Coronary artery (tissue), 2 donors: ENCODE measurements around the gene S100A2.
"Not testable (repeated sequence)": the region's sequence is repeated elsewhere in the genome, so short reads cannot be mapped to it uniquely, and the experiment has no call there.

Experiments used
- DNase-seq: peaks from one replicate; pipeline ENCODE4 v3.0.0-alpha.2; 2017; ENCODE audit warnings: low spot score
- H3K27ac ChIP-seq, 2 donors: fragments of 200-600 bp; sonication (generic); one replicate each; pipeline ENCODE4 v1.5.1; 2016 to 2019
- H3K4me3 ChIP-seq: fragments of 200-600 bp; sonication (generic); 2 replicates; pipeline ENCODE4 v1.5.1; 2016; ENCODE audit warnings: mild to moderate bottlenecking, moderate library complexity
- CTCF ChIP-seq: fragments of 200-600 bp; sonication (generic); IDR thresholded peaks from one replicate; pipeline ENCODE4 v1.5.1; 2019; ENCODE audit warnings: antibody characterized with exemption

Gene S100A2

DNA sequence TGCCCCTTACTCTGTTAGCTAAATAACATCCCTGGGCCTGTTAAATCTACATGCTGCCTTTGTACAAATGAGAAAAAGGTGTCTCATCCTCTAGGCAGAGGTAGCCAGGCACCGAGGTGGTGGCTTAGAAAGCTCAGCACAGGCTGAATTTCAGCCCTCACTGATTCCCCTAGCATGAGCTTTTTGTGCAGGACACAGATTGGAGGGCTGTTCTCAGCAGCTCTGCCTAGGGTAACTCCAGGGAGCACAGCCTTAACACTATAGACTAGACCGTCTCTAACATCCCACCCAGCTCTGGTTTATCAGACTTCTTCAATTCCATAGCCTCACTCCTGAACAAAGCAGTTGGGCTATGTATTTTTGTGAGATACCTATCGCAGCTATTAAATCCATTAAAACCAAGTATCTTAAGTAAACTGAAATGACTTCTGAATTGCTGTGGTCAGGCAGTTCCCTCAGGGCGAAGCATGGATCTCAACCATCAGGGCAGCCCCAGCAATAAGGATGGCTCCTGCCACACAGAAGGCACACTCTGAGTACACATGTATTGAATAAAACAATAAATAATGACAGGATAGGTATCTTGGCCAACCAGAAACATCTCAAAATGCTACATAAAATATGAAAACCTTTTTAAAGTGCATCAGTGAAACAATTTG is 44.7 kb downstream of the S100A2 start:
- TF ChIP-seq CTCF = no peak
- no peak overlapping the region for H3K4me3 ChIP-seq
- no peak for DNase-seq
- H3K27ac ChIP-seq = no peak overlapping the region

- not testable (repeated sequence) for DNase-seq, H3K4me3 ChIP-seq, H3K27ac ChIP-seq
Measured at GRCh38 chr1:153520137-153520691, 45.4 kb downstream of the S100A2 start.

DNA sequence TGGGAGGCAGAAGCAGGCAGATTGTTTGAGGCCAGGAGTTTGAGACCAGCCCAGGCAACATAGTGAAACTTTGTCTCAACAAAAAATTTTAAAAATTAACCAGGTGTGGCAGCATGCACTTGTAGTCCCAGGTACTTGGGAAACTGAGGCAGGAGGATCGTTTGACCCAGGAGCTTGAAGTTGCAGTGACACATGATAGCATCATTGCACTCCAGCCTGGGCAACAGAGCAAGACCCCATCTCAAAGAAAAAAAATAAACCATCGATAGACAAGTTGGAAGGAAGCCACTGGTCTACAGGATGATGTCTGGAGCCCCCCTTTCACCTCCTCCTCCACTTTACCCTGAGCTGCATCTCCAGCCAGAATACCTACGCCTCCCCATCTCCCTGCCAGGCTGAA is 46.4 kb downstream of the S100A2 start:
- Histone ChIP-seq H3K4me3 (no peak overlapping the region), H3K27ac (no peak overlapping the region)
- no peak for DNase-seq
- TF ChIP-seq CTCF = no peak

DNA sequence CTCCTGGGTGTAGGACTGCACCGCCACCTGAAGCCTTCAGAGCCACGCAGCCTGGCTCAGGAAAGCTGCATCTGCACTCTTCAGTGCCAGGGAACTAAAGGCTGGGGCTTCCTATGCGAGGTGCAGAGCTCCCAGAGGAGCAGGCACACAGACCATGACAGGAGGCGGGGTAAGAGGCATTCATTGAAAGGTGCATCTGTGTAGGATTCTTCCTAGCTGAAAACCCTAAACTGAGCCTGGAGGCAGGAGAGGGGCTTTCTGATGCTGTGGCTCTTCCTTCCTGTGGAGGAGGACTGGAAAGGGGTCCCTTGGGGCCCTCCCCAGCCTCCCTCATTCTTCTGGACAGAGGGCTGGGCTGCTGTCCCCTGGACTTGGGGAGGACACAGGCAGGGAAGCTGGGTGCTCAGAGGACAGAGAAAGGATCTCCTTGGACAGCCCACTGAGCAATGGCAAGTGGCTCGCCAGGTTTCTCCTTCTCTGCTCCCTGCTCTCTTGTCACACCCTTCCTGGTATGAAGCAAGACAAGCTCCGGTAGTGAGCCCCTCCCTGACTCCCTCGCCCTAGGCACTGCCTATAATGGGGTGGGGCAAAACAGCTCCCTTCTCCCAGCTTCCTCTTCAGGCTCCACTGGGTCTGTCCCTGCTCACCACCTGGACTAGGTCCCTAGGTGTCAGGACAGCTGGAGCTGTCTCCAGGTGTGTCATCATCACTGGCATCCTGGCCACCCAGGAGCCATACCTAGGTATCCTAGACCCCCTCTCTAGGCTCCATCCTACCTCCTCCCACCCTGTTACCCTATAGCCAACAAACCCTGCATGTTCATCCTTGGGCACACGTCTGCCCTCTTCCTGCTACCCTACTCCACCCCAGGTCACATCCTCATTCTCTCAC is 49.9 kb downstream of the S100A2 start:
- Histone ChIP-seq H3K4me3 (no peak overlapping the region), H3K27ac (no peak overlapping the region)
- TF ChIP-seq CTCF = no peak
- DNase-seq = no peak

DNA sequence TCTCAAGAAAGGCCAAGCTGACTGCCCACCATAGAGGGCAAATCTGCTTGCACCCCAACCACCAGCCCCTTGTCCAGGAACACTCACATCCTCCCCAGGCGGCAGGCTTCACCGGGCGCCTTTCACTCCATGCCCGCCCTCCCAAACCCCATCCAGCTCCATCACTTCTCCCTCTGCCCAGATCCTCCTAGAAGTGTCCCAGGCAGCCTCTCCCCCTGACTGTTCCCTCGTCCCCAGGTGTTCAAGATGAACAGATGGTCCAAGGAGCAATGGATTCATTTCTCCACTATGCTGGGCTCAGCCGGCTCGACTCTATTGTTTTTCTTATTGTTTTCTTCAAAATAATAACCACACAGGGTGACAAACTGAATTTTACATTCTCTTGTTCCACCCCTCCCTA is 52.0 kb downstream of the S100A2 start:
- no peak overlapping the region for H3K27ac ChIP-seq
- no peak for TF ChIP-seq CTCF
- H3K4me3 ChIP-seq = no peak overlapping the region
- DNase-seq = no peak

DNA sequence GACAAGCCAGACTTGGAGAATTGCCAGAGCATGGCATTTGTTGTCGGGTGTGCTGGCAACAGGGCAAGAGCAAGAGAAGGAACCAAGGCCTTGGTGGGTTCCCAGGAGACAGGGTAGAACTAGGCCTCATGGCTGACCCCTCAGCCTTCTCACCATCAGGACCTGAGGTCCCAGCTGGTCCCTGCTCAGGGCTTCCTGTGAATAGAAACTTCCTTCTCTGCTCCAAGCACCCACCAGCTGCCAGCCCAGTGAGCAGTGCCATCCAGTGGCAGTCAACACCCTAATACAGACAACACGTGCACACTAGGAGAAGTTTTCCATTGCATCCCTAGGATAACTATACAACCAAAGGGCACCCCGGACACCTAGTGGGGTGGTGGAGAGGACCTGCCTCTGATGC is 52.6 kb downstream of the S100A2 start:
- Histone ChIP-seq H3K4me3 (no peak overlapping the region), H3K27ac (no peak overlapping the region)
- TF ChIP-seq CTCF = no peak
- peak; percentile 58 for DNase-seq
